HG03095 (cell line): ENCODE data around the gene ASF1A.
A peak's percentile ranks its signal among the peaks of the same experiment; 100 is the strongest.

Experiments used
- ATAC-seq: cut with Tn5 transposase; IDR thresholded peaks from one replicate; pipeline ENCODE4 v1.9.1; 2021; ENCODE audit warnings: moderate library complexity; ENCODE audit not compliant: unreplicated experiment

The ASF1A gene

GRCh38 chr6:118912646-118913045 is 18.7 kb downstream of the ASF1A start:
- no peak for ATAC-seq

- no peak for ATAC-seq
Measured at GRCh38 chr6:118913161-118913560, 19.2 kb downstream of the ASF1A start.

GRCh38 chr6:118914598-118914997 is 20.6 kb downstream of the ASF1A start:
- ATAC-seq = no peak

GRCh38 chr6:118917546-118918328 is 23.8 kb downstream of the ASF1A start:
- ATAC-seq = no peak

GRCh38 chr6:118918329-118918725 is 24.4 kb downstream of the ASF1A start:
- ATAC-seq = no peak

GRCh38 chr6:118921084-118921483 is 27.1 kb downstream of the ASF1A start:
- no peak for ATAC-seq

- ATAC-seq = no peak
Measured at GRCh38 chr6:118923035-118923434, 29.1 kb downstream of the ASF1A start.

GRCh38 chr6:118930680-118931079 is 36.7 kb downstream of the ASF1A start:
- ATAC-seq = no peak

- ATAC-seq = no peak
Measured at GRCh38 chr6:118931436-118931835, 37.5 kb downstream of the ASF1A start.

- ATAC-seq = no peak
Measured at GRCh38 chr6:118932421-118932820, 38.5 kb downstream of the ASF1A start.

GRCh38 chr6:118933855-118934460 is 40.0 kb downstream of the ASF1A start:
- ATAC-seq = peak; percentile 2

GRCh38 chr6:118934461-118935330 is 40.7 kb downstream of the ASF1A start, which contains the start of gene MCM9:
TSS of gene MCM9 (minus strand) at chr6:118935159. CDS start at chr6:118931723, 3,436 bp downstream.
- peak; percentile 95 for ATAC-seq

GRCh38 chr6:118935331-118935668 is 41.3 kb downstream of the ASF1A start:
- ATAC-seq = no peak

- ATAC-seq = no peak
Measured at GRCh38 chr6:118935978-118936703, 42.2 kb downstream of the ASF1A start.

GRCh38 chr6:118939683-118940082 is 45.7 kb downstream of the ASF1A start:
- no peak for ATAC-seq

GRCh38 chr6:118940770-118941169 is 46.8 kb downstream of the ASF1A start:
- no peak for ATAC-seq

GRCh38 chr6:118945217-118945616 is 51.3 kb downstream of the ASF1A start:
- no peak for ATAC-seq

GRCh38 chr6:118952683-118953082 is 58.7 kb downstream of the ASF1A start:
- ATAC-seq = no peak

- ATAC-seq = no peak
Measured at GRCh38 chr6:118953391-118953790, 59.4 kb downstream of the ASF1A start.
